OCI-LY7 (cell line): Measurements from ENCODE around the gene MXD1.

ENCODE experiments used
- EZH2phosphoT487 ChIP-seq: fragments of 200-600 bp; sonication (generic); IDR thresholded peaks from 2 replicates; pipeline ENCODE4 v1.6.1; 2018; ENCODE audit warnings: low read depth, borderline replicate concordance, mild to moderate bottlenecking, mixed run types, antibody characterized with exemption, low read length, moderate library complexity, mixed read lengths
- TF ChIP-seq, protein P1 (sequence below): fragments of 200-600 bp; sonication (generic); conservative IDR thresholded peaks from 2 replicates; pipeline ENCODE4 v1.5.1; 2014; ENCODE audit warnings: mild to moderate bottlenecking, antibody characterized with exemption, low read length, moderate library complexity, mixed read lengths

GRCh38 chr2:69989009-69989408 lies 74.1 kb downstream of the MXD1 start:
- no peak for TF ChIP-seq EZH2phosphoT487
- TF ChIP-seq, protein P1, sequence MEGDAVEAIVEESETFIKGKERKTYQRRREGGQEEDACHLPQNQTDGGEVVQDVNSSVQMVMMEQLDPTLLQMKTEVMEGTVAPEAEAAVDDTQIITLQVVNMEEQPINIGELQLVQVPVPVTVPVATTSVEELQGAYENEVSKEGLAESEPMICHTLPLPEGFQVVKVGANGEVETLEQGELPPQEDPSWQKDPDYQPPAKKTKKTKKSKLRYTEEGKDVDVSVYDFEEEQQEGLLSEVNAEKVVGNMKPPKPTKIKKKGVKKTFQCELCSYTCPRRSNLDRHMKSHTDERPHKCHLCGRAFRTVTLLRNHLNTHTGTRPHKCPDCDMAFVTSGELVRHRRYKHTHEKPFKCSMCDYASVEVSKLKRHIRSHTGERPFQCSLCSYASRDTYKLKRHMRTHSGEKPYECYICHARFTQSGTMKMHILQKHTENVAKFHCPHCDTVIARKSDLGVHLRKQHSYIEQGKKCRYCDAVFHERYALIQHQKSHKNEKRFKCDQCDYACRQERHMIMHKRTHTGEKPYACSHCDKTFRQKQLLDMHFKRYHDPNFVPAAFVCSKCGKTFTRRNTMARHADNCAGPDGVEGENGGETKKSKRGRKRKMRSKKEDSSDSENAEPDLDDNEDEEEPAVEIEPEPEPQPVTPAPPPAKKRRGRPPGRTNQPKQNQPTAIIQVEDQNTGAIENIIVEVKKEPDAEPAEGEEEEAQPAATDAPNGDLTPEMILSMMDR: no peak
